Choroid plexus epithelial cell (primary cell): ENCODE measurements around the gene MISP3.
A peak's percentile ranks its signal among the peaks of the same experiment; 100 is the strongest.
"Not testable (repeated sequence)": the region's sequence is repeated elsewhere in the genome, so short reads cannot be mapped to it uniquely, and the experiment has no call there.

Experiments
- DNase-seq: peaks from one replicate; pipeline ENCODE4 v3.0.0-alpha.2; 2010; ENCODE audit warnings: low read depth
- H3K4me3 ChIP-seq: 2 replicates; pipeline ENCODE4 v1.5.1; 2011; ENCODE audit warnings: low read depth, mild to moderate bottlenecking, control low read depth, low read length, moderate library complexity
- TF ChIP-seq, protein P1 (sequence below): conservative IDR thresholded peaks from 2 replicates; pipeline ENCODE4 v1.5.1; 2011; ENCODE audit warnings: low read depth, mild to moderate bottlenecking, control low read depth, inconsistent platforms, low read length, moderate library complexity

The MISP3 gene

GRCh38 chr19:14031719-14032480, 40.7 kb upstream of the MISP3 start, which contains the start of gene IL27RA:
IL27RA (plus strand) TSS chr19:14031762; CDS start chr19:14031873, 111 bp downstream.
- H3K4me3 ChIP-seq, result peak within 1 kb of the TSS; percentile 62
- DNase-seq, result peak; percentile 32
- TF ChIP-seq, protein P1, sequence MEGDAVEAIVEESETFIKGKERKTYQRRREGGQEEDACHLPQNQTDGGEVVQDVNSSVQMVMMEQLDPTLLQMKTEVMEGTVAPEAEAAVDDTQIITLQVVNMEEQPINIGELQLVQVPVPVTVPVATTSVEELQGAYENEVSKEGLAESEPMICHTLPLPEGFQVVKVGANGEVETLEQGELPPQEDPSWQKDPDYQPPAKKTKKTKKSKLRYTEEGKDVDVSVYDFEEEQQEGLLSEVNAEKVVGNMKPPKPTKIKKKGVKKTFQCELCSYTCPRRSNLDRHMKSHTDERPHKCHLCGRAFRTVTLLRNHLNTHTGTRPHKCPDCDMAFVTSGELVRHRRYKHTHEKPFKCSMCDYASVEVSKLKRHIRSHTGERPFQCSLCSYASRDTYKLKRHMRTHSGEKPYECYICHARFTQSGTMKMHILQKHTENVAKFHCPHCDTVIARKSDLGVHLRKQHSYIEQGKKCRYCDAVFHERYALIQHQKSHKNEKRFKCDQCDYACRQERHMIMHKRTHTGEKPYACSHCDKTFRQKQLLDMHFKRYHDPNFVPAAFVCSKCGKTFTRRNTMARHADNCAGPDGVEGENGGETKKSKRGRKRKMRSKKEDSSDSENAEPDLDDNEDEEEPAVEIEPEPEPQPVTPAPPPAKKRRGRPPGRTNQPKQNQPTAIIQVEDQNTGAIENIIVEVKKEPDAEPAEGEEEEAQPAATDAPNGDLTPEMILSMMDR, result peak; percentile 78

DNA sequence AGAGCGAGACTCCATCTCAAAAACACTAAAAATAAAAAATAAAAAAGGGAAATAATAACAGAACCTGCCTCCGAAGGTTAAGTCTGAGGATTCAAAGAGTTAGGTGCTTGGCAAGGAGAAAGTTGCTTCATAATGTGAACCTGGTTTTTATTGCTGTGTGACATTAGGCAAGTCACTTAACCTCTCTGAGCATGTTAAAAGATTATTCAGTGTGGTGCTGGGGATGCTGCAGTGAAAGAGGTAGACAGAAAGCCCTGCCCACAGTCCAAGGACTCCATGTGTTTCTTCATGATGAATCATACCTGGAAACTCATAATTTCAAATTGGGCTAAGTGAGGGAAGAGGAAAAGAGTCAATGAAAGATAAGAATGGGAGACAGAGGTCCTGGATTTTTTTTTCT, 38.6 kb upstream of the MISP3 start:
- no peak overlapping the region for H3K4me3 ChIP-seq
- DNase-seq, result no peak
- TF ChIP-seq, protein P1, result no peak

DNA sequence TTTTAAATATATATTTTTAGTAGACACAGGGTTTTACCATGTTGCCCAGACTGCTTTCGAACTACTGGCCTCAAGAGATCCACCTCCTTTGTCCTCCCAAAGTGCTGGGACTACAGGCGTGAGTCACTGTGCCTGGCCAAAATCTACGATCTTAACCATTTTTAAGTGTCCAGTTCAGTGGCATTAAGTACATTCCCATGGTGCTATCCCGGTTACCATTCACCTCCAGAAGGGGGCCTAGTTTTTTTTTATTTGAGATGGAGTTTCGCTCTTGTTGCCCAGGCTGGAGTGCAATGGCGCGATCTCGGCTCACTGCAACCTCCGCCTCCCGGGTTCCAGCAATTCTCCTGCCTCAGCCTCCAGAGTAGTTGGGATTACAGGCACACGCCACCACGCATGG, 37.4 kb upstream of the MISP3 start:
- not testable (repeated sequence) for DNase-seq, H3K4me3 ChIP-seq
- TF ChIP-seq, protein P1, result peak; percentile 10

DNA sequence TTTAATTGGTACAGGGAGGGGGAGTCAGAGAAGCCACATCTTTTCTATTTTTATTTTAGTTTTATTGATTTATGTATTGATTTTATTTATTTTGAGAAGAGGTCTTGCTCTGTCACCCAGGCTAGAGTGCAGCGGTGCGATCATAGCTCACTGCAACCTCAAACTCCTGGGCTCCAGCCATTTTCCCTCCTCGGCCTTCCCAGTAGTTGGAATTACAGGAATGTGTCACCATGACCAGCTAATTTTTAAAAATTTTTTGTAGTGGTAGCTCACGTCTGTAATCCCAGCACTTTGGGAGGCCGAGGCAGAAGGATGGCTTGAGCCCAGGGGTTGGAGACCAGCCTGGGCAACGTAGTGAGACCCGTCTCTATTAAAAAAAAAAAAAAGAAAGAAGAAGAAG, 36.9 kb upstream of the MISP3 start:
- DNase-seq, result no peak
- H3K4me3 ChIP-seq, result no peak overlapping the region
- TF ChIP-seq, protein P1, result no peak

DNA sequence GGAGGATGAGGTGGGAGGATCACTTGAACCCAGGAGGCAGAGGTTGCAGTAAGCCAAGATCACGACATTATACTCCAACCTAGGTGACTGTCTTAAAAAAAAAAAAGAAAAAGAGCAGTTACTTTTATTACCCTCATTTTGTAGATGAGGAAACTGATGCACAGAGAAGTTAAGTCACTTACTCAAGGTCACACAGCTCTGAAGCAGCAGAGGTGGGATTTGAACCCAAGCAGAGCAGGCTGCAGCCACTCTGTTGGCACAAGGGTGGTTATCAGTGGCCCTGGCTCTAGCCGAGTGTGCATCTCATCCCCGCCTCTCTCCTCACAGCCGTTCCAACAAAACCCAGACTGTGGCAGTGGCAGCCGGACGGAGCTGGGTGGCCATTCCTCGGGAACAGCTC, 33.4 kb upstream of the MISP3 start:
- H3K4me3 ChIP-seq, result no peak overlapping the region
- DNase-seq, result no peak
- TF ChIP-seq, protein P1, result no peak

GRCh38 chr19:14042659-14043608, 29.7 kb upstream of the MISP3 start:
- TF ChIP-seq, protein P1, result peak; percentile 73
- H3K4me3 ChIP-seq, result not testable (repeated sequence)
- DNase-seq, result peak; percentile 81

DNA sequence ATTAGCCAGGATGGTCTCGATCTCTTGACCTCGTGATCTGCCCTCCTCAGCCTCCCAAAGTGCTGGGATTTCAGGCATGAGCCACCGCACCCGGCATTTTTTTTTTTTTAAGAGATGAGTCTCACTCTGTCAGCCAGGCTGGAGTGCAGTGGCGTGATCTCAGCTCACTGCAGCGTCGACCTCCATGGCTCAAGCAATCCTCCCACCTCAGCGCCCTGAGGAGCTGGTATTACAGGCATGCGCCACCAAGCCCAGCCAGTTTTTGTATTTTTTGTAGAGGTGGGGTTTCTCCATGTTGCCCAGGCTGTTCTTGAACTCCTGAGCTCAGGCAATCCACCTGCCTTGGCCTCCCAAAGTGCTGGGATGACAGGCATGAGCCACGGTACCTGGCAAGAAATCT, 24.7 kb upstream of the MISP3 start:
- not testable (repeated sequence) for DNase-seq, H3K4me3 ChIP-seq
